GM18508 (cell line): ENCODE measurements around the gene CACNB2.

Experiments
- ATAC-seq: cut with Tn5 transposase; IDR thresholded peaks from one replicate; pipeline ENCODE4 v1.9.1; 2021; ENCODE audit warnings: moderate number of reproducible peaks; ENCODE audit not compliant: insufficient read depth, unreplicated experiment

Gene CACNB2

GRCh38 chr10:18369859-18370473 lies 229.7 kb downstream of the CACNB2 start:
- no peak for ATAC-seq

- ATAC-seq = no peak
Observed at GRCh38 chr10:18376650-18377049, 236.4 kb downstream of the CACNB2 start.

DNA sequence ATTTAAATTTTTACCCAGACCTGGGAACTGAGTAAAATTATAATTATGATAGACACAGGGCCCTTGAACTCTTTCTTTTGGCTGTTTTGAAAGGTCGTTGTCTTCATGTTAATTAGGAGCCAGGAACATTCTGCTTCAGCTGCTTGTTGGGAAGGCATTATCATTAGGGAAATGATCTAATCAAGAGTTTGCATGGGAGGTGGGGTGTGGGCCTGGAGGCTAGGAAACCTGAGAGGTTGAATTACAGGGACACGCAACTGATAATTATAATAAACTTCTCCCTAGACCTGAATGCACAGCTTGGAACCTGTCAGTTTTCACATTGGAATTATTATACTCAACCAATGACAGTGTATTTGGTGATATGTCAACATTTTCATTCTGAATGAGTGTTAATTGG lies 237.7 kb downstream of the CACNB2 start:
- no peak for ATAC-seq

DNA sequence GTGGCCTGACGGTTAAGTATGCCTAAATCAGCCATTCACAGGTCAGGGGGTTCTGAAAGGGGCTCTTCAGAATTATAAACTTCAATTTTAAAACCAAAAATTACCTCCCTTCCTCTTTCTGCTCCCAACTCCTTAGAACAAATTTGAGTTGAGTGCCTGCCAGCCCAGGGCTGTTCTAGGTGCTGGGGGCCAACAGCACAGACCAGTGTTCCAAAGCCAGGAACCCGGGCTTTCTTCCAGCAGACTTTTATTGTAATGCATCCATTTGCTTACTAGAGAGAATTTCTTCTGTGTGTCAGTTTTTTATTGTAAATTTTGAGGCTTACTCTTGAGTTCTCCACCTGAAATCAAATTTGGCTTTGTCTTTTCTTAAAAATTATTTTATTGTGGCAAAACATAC lies 238.5 kb downstream of the CACNB2 start:
- no peak for ATAC-seq

- ATAC-seq = no peak
Observed at GRCh38 chr10:18381679-18382078, 241.5 kb downstream of the CACNB2 start.

GRCh38 chr10:18397906-18398305 lies 257.7 kb downstream of the CACNB2 start:
- ATAC-seq = no peak

DNA sequence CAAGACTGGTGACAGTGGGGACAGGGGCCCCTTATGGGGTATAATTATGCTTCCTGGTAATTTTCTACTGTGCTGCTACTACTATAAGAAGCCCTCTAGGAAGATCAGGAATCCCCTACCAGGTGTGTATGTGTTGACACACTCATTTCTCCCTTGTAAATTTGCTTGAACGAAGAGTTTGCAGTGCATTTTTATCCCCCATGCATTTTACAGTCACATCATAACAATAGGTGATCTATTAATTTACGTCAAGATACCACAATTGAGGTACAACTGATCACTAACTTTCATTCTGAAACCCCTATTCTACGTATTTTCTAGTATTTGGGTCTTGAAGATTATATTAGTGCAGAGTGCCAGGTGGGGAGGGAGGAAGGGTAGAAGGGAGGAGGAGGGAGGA lies 258.9 kb downstream of the CACNB2 start:
- ATAC-seq = peak; percentile 68

DNA sequence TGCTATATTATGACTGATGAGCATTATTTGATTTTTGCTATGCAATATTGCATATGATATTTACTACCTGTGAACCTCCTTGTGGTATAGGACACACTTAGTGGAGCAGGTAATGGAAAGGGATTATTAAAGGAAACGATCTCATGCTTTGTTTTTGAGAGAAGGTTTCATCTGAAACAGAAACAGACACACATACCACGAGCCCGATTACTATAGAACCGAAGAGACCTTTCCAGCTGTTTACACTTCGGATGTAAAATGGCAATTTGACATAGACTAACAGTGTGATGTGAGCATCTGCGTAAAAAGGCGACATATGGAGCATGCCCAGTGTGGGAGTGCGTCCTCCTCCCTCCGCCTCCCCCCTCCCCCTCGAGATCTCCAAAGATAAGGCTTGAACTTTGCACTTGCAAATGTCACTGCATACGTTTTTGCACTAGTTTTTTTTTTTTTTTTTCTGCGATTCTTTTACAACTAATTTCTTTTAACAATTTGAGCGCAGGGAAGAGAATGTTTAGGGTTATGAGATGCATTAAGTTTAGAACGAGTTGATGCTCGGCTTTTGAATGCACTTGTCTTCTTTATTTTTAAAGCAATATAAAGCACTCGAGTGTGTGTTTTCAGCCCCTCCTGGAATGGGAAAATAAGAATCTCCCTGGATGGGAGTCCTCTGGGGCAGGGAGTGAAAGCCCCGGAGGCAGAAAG lies 260.1 kb downstream of the CACNB2 start:
- peak; percentile 36 for ATAC-seq

- no peak for ATAC-seq
Observed at GRCh38 chr10:18400906-18401245, 260.7 kb downstream of the CACNB2 start.

DNA sequence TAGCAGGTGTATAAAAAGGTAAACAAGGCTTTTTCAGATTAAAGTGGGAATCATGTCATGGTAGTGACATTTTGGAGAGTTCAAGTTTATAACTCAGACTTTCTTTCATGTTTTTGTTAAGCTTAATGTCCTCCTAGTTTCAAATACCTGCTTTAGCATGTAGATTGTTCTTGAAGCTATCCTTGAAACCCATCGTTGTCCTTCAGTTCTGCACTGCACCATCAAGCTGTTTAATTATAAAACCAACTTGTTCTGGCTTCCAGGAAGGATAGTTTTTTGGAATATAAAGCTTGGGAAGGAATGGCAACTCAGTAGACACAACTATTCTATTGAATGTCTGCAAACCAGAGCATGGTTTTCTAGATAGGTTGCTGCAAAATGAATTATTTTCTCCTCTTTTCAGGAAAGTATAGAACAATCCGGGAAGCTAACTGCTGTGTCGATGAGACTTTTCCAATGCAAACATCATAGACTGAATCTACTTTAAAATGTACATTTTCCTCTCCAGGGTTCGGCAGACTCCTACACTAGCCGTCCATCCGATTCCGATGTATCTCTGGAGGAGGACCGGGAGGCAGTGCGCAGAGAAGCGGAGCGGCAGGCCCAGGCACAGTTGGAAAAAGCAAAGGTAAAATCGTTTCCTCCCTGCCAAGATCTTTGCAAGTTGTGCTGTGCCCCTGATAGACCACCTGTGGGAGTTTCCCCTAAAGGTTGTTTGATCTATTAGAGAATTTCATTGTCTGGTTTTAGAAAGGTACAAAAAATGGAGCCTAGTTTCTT lies 261.4 kb downstream of the CACNB2 start:
- ATAC-seq = no peak

DNA sequence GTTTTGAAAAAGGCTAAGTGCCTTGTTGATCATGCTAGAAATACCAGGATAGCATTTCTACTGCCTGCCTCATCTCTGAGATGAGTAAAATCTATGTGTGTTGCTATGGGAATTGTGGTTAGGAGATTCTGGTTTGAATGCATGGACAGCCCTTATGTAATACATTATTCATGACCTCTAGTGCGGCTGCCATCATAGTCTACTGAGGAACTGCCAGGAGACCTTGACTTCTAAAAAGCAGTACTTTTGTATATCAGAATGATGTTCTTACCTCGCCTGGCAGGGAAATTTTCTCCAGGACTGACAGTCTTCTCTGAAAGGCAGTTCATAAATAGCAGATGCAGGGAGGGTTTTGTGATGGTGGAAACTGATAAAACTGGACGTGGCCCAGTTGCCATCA lies 262.6 kb downstream of the CACNB2 start:
- ATAC-seq = no peak

GRCh38 chr10:18404530-18404929 lies 264.3 kb downstream of the CACNB2 start:
- no peak for ATAC-seq

- ATAC-seq = no peak
Observed at GRCh38 chr10:18406136-18406535, 265.9 kb downstream of the CACNB2 start.

DNA sequence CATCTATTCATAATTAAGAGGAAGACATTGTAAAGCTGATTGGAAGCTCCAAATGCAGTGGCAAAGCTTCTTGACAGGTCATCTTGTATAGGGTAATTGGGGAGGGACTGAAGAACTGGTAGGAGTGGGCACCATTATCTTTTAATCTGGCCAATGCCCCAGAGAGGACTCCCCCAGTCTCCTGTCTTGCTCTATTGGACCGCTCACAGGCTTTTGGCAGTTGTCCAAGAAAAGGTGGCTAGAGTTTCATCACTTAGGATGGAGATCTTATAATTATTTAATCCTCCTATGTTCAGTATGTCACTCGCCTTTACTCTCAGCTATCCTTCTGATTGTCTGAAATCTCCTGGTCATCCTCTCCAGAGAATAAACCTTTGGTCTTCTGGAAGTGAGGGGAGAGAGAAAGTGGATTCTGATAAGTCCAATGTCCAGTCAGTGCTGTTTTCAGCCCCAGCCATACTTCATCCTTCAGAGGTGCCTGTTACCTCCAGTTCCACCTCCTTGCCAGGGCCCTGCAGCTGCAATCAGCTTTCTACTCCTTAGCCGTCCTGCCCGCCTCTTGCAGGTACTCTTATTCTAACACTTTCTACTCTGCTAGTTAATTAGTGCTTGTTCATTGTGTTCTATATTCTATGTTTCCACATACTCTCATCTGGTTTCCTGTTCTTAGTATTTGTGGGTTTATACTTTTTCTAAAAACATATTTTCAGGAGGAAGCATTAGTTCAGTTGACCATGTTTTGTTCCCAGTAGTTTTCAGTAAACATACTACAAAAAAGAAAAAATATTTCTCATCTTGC lies 269.6 kb downstream of the CACNB2 start:
- no peak for ATAC-seq

- ATAC-seq = no peak
Observed at GRCh38 chr10:18414061-18414460, 273.8 kb downstream of the CACNB2 start.

- ATAC-seq = no peak
Observed at GRCh38 chr10:18417950-18418527, 277.8 kb downstream of the CACNB2 start.

- ATAC-seq = peak; percentile 46
Observed at GRCh38 chr10:18418541-18419215, 278.5 kb downstream of the CACNB2 start.

DNA sequence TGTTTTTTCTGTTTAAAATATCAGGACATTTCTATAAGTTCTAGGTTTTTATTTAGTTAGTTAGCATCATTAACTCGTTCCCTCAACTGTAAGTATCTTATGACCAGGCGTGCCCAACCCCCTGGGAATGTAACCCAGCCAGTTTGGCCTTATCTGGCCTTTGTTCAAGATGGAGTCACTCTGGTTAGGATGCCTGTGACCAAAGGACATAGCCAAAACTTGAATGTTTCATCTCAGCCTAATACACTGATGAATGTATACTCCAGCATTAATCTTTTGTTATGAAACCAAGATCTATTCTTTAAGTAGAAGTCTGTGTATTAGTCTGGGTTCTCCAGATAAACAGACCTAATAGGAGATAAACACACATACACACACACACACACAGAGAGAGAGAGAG lies 279.7 kb downstream of the CACNB2 start:
- ATAC-seq = no peak

DNA sequence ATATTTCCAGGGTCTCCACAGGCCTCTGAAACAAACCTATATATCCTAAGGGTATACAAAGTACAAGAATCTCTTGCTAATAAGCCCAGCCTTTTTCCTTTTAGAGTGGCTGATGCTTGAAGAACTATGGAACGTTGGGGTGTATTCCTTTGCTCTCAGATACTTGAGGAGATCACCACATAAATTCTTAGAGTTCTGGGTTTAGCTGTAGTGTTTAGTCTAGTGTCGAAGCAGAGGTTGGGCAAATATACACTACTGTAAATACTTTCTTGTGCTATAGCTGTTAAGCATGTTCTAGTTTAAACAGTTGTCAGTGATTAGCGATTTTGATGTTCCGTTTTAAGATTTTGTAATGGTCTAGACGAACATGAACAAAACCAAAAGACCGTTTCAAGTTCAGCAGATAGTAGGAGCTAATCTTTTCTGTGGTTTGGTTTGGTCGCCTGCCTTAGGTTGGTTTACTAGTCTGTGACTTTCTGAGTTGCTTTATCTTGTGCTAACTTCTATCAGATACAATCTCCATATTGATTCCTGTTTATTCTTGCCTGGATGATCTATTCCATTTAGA lies 281.6 kb downstream of the CACNB2 start:
- ATAC-seq = no peak
